ENCODE results near the gene DNTT. TPM values are rescaled to one million over a fixed set of nuclear protein-coding genes. Genes with fewer than 3 reads are reported as not detected.

DNTT gene
- polyA plus RNA-seq, 2 of the 4 experiments (the other 2 are of a cell fraction), result not detected

GRCh38 chr10:96344178-96344577 is 39.9 kb downstream of the DNTT start:
- TF ChIP-seq REST (IDR thresholded peaks at IDR 0.05), result no peak
- TF ChIP-seq RNF2 (IDR thresholded peaks at IDR 0.05; ENCODE audit: borderline replicate concordance, low read depth), result no peak
- no peak for TF ChIP-seq EHF (CRISPR knock-in tag; IDR thresholded peaks at IDR 0.05)
- ChIA-PET CTCF (interaction anchor here (0.7 to 2.0 kb wide), 5 partner anchors 8 to 1310 kb away, joined by 3 to 12 read pairs (median 4); no protein-coding TSS in a partner anchor), POLR2A (no interaction called here)
- no peak overlapping the region for H3K27ac ChIP-seq
- peaks cover 20% of the 10 kb centered on the region; the same call in 2 of the 3 replicates for H3K9me3 ChIP-seq
- DNase-seq (ENCODE audit: low read depth in 1 of 2, low spot score in 1 of 2) (no peak), FAIRE-seq (no peak), ATAC-seq (no peak)
- H3K4me1 ChIP-seq, result no peaks in the 10 kb centered on the region
- no peak overlapping the region for H3K4me2 ChIP-seq
- H3K4me3 ChIP-seq, result no peak overlapping the region
- WGBS (ENCODE audit: missing lambda C conversion rate), result 91% methylated on average over 4 of the region's 4 CpGs

- FAIRE-seq, result no peak
- H3K9me3 ChIP-seq, result peaks cover 20% of the 10 kb centered on the region; the same call in 2 of the 3 replicates
- H3K4me1 ChIP-seq, result no peaks in the 10 kb centered on the region
- CTCF ChIA-PET, result interaction anchor here (0.9 to 1.0 kb wide), 2 partner anchors 11 to 116 kb away, joined by 3 to 4 read pairs; no protein-coding TSS in a partner anchor
- ATAC-seq, result no peak
- no peak overlapping the region for H3K4me2 ChIP-seq
- 0% methylated on average over 2 of the region's 2 CpGs for WGBS (ENCODE audit: missing lambda C conversion rate)
- POLR2A ChIA-PET, result no interaction called here
- no peak for TF ChIP-seq SREBF2 (IDR thresholded peaks at IDR 0.05)
- TF ChIP-seq PHF8 (IDR thresholded peaks at IDR 0.05; ENCODE audit: borderline replicate concordance, low read depth), result no peak
- TF ChIP-seq CHD4 (IDR thresholded peaks at IDR 0.05; ENCODE audit: borderline replicate concordance), result no peak
- no peak for TF ChIP-seq SMC3 (IDR thresholded peaks at IDR 0.05)
- no peak for TF ChIP-seq EP300 (IDR thresholded peaks at IDR 0.05)
- TF ChIP-seq NFE2L2 (conservative IDR thresholded peaks at IDR 0.05; ENCODE audit: low read length), result no peak
- no peak for TF ChIP-seq NPAS2 (CRISPR knock-in tag; IDR thresholded peaks at IDR 0.05; ENCODE audit: borderline replicate concordance)
- no peak for TF ChIP-seq MAX (IDR thresholded peaks at IDR 0.05)
- no peak for TF ChIP-seq BHLHE40 (IDR thresholded peaks at IDR 0.05; ENCODE audit: low read depth, low read length)
- TF ChIP-seq, protein P1, sequence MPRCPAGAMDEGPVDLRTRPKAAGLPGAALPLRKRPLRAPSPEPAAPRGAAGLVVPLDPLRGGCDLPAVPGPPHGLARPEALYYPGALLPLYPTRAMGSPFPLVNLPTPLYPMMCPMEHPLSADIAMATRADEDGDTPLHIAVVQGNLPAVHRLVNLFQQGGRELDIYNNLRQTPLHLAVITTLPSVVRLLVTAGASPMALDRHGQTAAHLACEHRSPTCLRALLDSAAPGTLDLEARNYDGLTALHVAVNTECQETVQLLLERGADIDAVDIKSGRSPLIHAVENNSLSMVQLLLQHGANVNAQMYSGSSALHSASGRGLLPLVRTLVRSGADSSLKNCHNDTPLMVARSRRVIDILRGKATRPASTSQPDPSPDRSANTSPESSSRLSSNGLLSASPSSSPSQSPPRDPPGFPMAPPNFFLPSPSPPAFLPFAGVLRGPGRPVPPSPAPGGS (IDR thresholded peaks at IDR 0.05), result no peak
- TF ChIP-seq PBX3 (IDR thresholded peaks at IDR 0.05), result no peak
- TF ChIP-seq CBX8 (IDR thresholded peaks at IDR 0.05), result no peak
- no peak for TF ChIP-seq ZC3H11A (IDR thresholded peaks at IDR 0.05)
- no peak for TF ChIP-seq CEBPB (IDR thresholded peaks at IDR 0.05)
- TF ChIP-seq HOXB13 (CRISPR knock-in tag; IDR thresholded peaks at IDR 0.05; ENCODE audit: low read depth), result no peak
- no peak for TF ChIP-seq NR3C1 (IDR thresholded peaks at IDR 0.05)
- TF ChIP-seq POLR2AphosphoS2 (conservative IDR thresholded peaks at IDR 0.05; ENCODE audit: low read length), result no peak
- DNase-seq (ENCODE audit: low read depth in 1 of 2, low spot score in 1 of 2), result no peak
- H3K4me3 ChIP-seq, result no peak overlapping the region
- no peak overlapping the region for H3K27ac ChIP-seq
Measured at GRCh38 chr10:96345222-96345621, 41.0 kb downstream of the DNTT start.

Measured in A549 (cell line).